PFSK-1 (cell line): ENCODE data around the gene GATM.

Experiments
- FOXP2 ChIP-seq: optimal IDR thresholded peaks from 2 replicates; pipeline ENCODE3; 2011; ENCODE audit warnings: borderline replicate concordance, control low read depth, inconsistent platforms; ENCODE audit not compliant: insufficient read depth; ENCODE audit errors: extremely low read length, extremely low read depth
- POLR2AphosphoS5 ChIP-seq: IDR thresholded peaks from 2 replicates; pipeline ENCODE4 v1.6.1; 2012; ENCODE audit warnings: low read depth, mild to moderate bottlenecking, control low read depth, low read length, moderate library complexity
- SIN3A ChIP-seq: IDR thresholded peaks from 2 replicates; pipeline ENCODE4 v1.6.1; 2012; ENCODE audit warnings: mild to moderate bottlenecking, low read length, moderate library complexity, borderline replicate concordance; ENCODE audit not compliant: insufficient read depth
- TAF1 ChIP-seq: IDR thresholded peaks from 2 replicates; pipeline ENCODE4 v1.6.1; 2012; ENCODE audit warnings: low read length, control low read depth, borderline replicate concordance; ENCODE audit not compliant: insufficient read depth
- TF ChIP-seq, protein P1 (sequence below), 2 experiments: IDR thresholded peaks; 2 replicates each; pipeline versions ENCODE4 v1.6.1 to v1.8.0; 2011 to 2012; ENCODE audit warnings: low read depth in 2 of 2, low read length in 2 of 2, control low read depth in 1 of 2, inconsistent platforms in 1 of 2, mild to moderate bottlenecking in 1 of 2, moderate library complexity in 1 of 2; ENCODE audit not compliant: insufficient read depth in 1 of 2

- TF ChIP-seq TAF1 (no peak), POLR2AphosphoS5 (no peak), SIN3A (no peak), FOXP2 (no peak)
- TF ChIP-seq, protein P1, sequence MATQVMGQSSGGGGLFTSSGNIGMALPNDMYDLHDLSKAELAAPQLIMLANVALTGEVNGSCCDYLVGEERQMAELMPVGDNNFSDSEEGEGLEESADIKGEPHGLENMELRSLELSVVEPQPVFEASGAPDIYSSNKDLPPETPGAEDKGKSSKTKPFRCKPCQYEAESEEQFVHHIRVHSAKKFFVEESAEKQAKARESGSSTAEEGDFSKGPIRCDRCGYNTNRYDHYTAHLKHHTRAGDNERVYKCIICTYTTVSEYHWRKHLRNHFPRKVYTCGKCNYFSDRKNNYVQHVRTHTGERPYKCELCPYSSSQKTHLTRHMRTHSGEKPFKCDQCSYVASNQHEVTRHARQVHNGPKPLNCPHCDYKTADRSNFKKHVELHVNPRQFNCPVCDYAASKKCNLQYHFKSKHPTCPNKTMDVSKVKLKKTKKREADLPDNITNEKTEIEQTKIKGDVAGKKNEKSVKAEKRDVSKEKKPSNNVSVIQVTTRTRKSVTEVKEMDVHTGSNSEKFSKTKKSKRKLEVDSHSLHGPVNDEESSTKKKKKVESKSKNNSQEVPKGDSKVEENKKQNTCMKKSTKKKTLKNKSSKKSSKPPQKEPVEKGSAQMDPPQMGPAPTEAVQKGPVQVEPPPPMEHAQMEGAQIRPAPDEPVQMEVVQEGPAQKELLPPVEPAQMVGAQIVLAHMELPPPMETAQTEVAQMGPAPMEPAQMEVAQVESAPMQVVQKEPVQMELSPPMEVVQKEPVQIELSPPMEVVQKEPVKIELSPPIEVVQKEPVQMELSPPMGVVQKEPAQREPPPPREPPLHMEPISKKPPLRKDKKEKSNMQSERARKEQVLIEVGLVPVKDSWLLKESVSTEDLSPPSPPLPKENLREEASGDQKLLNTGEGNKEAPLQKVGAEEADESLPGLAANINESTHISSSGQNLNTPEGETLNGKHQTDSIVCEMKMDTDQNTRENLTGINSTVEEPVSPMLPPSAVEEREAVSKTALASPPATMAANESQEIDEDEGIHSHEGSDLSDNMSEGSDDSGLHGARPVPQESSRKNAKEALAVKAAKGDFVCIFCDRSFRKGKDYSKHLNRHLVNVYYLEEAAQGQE (IDR thresholded peaks at IDR 0.05; ENCODE audit: insufficient read depth in 1 of 2, low read depth in 2 of 2, low read length in 2 of 2), result no peak
Observed at GRCh38 chr15:45355860-45356259, 22.5 kb downstream of the GATM start.
